ENCODE measurements around the gene ZNF576. TPM values are rescaled to one million over a fixed set of nuclear protein-coding genes. Genes with fewer than 3 reads are reported as not detected.
"Not testable (repeated sequence)": the region's sequence is repeated elsewhere in the genome, so short reads cannot be mapped to it uniquely, and the experiment has no call there.

Gene ZNF576
- total RNA-seq, 1 donor from 2014 or later: 20.4 TPM

GRCh38 chr19:43599635-43600295 is 3.4 kb downstream of the ZNF576 start:
- no peak for DNase-seq (ENCODE audit: low spot score)

GRCh38 chr19:43600326-43600725 is 3.9 kb downstream of the ZNF576 start:
- not testable (repeated sequence) for DNase-seq (ENCODE audit: low spot score)

GRCh38 chr19:43605875-43606568 is 9.6 kb downstream of the ZNF576 start:
- no peak for DNase-seq (ENCODE audit: low spot score)

DNA sequence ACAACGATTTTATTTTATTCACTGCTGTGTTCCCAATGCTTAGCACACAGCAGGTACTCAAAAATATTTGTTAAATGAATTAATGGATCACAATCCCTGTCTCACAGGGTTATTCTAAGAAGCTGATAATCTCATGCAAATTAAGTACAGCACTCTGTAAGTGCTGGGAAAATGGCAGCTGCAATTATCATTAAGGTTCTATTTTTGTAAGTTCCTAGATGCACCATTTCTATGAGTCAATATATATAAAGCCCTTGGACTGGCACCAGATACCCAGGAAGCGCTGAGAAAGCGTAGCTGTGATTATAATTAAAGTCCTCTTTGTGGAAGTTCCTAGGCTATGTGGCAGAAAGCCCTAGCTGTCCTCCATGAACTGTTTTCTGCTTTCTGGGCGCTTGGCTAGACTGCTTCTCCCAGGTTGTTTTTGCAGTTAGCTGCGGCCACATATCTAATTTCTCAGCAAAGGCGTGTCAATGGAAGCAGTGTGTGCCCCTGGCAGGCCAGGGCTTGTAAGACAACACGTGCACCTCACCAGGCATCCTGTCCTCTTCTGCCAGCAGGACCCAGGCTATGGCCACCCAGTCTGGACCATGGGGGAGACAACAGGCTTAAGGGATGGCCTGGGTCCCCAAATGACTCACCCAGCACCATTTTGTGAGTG is 10.3 kb downstream of the ZNF576 start:
- no peak for DNase-seq (ENCODE audit: low spot score)

DNA sequence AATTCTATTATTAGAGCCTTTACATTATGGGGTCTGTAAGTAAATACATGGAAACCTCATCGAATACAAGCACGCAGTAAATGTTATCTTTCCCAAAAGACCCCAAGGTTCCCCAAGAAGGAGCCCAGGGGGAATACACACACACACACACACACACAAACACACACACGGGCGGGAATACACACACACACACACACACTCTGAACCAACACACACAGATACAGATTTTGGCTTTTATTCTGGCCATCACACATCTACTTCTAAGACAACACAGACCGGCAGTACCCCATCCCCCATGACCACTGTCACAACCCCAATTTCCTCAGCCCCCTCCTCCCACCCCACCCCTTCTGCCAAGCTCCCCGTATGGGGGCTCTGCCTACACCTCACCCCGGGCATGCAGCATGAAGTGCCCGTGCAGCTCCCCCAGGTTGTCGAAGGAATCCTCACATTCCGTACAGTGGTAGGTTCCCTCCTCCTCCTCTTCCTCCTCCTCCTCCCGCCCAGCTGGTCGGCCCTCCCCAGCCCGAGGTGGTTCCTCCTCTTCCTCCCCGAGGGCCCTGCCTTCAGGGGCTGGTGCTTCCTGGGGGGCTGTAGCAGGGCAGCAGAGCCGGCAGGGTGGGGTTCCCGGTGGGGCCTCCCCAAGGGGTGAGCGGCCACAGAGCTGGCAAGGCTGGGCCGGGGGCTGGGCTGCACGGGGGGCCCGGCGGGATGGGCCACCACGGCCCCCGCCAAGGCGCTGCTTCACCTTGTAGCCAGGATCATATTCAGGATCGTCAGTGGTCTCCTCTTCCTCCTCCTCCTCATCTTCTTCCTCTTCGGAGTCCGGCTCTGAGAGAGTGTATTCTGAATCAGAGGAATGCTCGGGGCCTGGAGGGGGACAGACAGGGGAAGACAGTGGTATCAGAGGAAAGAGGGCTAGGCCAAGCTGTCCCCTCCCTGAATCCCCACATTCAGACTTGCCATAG is 11.1 kb downstream of the ZNF576 start:
- DNase-seq (ENCODE audit: low spot score): no peak

DNA sequence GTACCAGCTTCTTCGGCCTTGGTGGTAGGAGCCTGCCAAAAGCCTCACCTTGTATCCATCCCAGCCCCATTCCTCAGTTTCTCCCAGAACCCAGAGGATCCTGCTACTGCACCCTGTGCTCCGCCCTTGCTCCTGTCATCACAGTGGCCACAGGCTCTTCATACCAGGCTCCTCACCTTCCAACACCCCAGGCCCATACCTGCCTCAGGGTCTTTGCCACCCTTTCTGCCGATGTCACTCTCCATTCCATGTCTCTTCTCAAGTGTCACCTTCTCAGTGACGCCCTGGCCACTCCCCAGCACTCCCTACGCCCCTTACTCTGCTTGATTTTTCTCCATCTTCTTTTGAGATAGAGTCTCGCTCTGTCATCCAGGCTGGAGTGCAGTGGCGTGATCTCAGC is 13.5 kb downstream of the ZNF576 start:
- DNase-seq (ENCODE audit: low spot score): no peak

DNA sequence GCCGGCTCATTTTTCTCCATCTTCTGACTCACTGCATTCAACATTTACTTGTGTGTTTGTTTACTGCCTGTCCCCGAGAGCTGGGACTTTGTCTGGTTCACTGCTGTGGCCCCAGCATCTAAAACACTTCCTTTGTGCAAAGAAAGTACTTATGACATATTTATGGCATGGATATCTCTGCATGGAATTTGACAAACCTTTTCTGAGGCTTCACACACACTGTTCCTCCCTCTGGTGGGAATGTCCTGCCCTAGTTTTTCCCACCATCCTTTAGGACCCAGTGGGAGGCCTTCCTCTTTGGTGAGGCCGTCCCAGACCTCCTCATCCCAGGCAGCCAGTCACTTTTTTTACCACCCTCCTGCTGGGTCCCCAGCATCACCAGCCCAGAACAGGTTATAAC is 14.1 kb downstream of the ZNF576 start:
- no peak for DNase-seq (ENCODE audit: low spot score)

GRCh38 chr19:43611788-43612187 is 15.4 kb downstream of the ZNF576 start, which contains the start of gene SRRM5:
Gene SRRM5 (plus strand): TSS chr19:43612088. CDS start chr19:43612122, 34 bp downstream.
- DNase-seq (ENCODE audit: low spot score): no peak

GRCh38 chr19:43612374-43612773 is 16.0 kb downstream of the ZNF576 start:
- DNase-seq (ENCODE audit: low spot score): no peak

DNA sequence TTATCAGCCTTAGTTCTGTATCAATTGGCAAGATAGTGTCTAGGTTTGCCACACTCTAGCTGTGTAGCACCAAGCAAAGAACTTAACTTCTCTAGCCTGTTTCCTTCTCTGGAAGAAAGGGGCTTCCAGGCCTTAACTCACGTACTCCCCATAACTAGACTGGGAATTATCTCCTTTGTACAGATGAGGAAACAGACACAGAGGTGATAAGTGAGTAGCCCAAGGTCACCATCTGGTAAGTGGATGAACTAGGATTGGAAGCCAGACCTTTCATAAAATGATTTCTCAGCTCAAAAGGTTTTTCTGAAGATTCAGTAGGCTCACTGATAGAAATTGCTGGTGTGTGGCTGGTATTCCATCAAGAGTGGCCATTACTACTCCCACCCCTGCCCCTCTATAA is 19.9 kb downstream of the ZNF576 start:
- DNase-seq (ENCODE audit: low spot score): no peak

DNA sequence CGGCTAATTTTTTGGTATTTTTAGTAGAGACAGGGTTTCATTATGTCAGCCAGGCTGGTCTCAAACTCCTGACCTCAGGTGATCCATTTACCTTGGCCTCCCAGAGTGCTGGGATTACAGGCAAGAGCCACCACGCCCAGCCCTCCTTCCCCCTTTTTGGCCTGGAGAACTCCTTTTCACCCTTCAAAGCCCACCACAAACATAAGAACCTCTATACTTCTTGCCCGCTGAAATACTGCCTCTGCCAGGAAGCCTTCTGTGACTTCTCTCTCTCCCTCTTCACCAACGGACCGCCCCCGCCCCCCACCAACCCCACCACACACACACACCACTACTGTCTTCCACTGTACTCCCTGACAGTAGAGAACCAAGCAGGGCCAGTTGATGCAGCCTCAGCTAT is 20.6 kb downstream of the ZNF576 start:
- DNase-seq (ENCODE audit: low spot score): no peak

- DNase-seq (ENCODE audit: low spot score): no peak
These were observed 22.5 kb downstream of the ZNF576 start for GRCh38 chr19:43618921-43619261.

DNA sequence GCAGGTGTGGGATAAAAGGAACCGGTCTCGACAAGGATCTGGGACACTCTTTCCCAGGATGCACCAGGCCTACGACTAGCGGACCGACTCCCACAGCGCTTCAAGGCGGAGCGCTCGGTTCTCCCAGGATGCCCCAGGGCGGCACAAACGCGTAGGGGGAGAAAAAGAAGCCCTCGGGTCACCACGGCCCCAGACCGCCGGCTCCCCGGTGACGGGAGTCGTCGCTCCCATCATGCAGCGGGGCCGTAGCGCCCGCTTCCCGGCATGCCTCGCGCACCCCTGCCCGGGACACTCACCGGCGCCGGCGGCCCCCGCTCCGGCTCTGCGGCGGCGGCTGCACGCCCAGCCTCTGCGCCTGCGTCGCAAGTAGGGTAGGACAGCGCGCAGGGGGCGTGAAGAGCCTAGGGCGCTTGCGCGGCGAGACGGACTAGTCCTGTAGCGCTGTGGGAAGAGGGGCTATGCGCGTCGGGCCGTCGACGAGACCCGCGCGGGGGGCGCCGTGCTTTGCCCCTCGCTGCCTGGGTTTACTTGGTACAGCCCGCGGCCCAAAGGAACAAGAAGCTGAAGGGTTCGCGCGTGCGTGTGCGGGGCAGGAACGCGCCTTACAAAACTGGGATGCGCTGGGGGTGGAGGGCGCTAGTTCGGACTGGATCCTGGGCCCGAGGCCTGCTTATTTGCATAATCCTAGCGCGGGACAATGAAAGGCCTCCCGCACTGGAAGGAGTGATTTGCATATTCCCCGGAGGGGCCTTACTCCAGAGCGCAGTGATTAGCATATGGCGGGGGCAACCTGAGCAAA is 23.1 kb downstream of the ZNF576 start, which contains the start of gene ZNF428:
TSS of gene ZNF428 (minus strand) at position 368 of the 799 bp plus-strand sequence. CDS start 5,325 bp downstream, outside the sequence.
- peak; percentile 80 for DNase-seq (ENCODE audit: low spot score)

DNA sequence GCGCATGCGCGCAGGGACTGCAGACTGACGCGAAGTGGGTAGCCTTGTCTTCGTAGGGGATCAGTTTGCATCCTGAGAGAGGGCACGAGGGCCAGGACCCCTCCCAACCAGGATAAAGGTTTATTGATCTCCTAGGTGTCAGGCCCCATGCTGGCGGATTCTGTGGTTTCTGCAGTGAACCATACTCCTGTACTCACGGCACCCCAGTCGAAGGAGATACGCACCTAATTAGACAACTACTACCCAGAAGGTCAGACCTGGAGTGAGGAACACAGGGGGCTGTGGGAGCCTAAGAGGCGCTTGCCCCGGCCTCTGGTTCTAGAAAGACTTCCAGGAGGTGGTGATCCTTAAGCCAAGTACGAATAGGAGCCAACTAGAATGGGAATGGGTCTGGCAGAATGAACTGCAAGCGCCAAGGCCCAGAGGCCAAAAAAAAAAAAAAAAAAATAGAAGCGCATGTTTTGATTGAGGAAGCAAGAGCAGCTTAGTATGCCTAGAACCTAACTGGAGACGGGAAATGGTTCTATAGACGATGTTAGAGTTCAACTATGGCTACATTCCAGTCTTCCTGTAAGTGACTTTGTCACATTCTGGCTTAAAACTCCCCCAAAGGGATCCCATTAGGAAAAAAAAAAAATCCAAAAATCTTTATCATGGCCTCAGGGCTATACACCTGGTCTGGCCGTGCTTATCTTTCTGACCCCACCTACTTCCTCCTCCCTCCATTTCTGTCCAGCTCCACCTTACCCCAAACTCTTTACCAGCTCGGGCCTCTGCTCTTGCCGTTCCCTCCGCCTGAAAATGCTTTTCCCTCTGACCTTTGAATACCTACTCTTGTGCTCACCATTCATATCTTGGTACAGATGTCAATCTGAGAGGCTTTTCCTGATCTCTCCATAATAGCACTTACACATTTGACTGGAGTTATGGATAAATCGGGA is 23.9 kb downstream of the ZNF576 start:
- no peak for DNase-seq (ENCODE audit: low spot score)

DNA sequence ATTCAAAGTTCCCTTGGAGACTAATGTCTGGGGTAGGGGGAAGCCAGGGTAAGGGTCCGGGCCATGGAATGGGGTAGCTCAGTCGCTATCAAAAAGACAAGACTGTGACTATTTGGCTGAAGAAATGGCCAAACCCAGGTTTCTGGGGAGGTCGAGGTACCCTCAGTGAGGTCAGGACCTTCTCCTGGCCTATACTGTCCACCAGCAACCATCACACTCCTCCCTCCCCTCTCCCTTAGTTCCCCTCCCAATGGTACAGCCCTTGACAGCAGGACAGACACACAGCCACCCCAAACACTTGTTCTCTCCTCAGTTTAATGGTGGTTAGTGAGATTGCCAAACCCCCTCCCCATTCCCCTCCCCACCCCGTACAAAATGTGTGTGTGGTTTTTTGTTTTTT is 25.7 kb downstream of the ZNF576 start:
- no peak for DNase-seq (ENCODE audit: low spot score)

DNA sequence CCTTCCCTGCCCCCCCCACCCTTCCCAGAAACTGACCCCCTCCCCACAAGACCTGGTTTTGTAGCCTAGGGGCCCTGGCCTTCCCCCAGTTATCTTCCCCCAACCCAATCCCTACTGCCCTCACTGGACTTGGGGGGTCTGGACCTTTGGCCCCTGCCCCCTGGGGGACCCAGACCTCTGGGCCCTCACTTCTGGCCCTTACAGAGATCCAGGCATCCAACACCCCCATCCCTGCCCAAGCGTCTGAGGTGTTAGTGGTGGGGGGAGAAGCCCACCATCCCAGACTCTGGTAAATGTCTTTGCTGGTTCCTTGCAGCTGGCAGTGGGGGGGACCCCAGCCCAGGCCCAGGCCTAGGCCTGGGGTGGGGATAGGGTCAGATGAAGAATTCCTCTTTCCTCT is 26.6 kb downstream of the ZNF576 start:
- DNase-seq (ENCODE audit: low spot score): no peak

DNA sequence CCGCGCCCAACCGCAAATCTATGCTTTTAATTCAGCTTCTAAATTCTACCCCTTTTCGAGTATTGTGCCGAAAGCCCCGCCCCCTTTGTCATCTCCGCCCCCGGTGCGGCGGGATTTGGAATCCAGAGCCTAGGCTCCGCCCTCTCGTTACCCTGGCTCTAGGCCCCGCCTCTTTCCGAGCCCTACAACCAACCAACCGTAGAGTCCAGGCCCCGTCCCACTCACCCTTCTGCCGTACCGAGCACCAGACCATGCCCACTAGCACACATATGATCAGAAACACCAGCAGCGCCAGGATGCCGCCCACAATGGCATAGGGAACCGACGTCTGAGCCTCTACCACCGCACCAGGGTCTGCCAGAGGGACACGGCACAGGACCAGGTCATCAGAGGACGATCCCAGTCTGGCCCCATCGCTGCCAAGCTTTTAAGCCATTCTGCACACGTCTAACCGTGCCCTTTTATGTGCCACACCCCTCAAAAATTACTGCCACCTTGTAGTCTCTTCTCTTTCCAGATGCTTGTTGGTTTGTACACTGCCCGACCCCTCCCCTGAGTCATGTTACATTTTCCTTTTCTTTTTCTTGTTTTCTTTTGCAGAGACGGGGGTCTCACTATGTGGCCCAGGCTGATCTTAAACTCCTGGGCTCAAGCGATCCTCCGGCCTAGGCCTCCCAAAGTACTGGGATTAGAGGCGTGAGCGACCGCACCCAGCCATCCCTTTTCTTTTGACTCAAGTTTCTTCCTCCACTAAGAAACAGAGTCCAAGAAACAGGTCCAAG is 27.7 kb downstream of the ZNF576 start:
- no peak for DNase-seq (ENCODE audit: low spot score)

DNA sequence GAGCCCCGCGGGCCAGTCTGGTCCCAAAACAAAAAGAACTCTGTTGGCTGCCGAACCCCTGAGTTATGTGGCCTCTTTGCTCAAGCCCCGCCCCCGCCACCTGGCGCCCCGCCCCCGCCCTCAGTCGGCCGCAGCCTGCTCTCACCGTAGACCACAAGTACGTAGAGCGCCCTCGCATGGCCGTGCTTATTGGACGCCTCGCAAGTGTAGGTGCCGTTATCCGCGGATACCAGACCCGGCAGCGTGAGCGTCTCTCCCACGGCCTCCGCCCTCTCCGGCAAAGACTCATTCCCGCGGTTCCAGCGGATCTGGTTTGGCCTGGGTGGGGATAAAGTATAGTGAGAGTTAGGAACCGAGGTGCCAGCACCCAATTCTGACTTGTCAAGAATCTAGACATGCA is 28.5 kb downstream of the ZNF576 start:
- no peak for DNase-seq (ENCODE audit: low spot score)

All from ureter (tissue), 1 donor.